GM13976 (cell line): ENCODE results near the gene NXPH2.

Source experiments
- DNase-seq: peaks from one replicate; pipeline ENCODE4 v3.0.0; 2012; ENCODE audit warnings: low spot score
- in situ Hi-C: fragments of 300-500 bp; cut with MboI; formaldehyde crosslinking; loops from one replicate; pipeline ENCODE4 v1.12.0; 2022; ENCODE audit warnings: low sequenced_read_pairs, mixed read lengths, inconsistent platforms; ENCODE audit not compliant: unreplicated experiment
- TF ChIP-seq, protein P1 (sequence below): IDR thresholded peaks from 2 replicates; pipeline ENCODE4 v1.5.1; 2012; ENCODE audit warnings: borderline replicate concordance, mild to moderate bottlenecking; ENCODE audit not compliant: insufficient read depth; ENCODE audit errors: extremely low read depth, missing control alignments, control extremely low read depth

NXPH2 gene

DNA sequence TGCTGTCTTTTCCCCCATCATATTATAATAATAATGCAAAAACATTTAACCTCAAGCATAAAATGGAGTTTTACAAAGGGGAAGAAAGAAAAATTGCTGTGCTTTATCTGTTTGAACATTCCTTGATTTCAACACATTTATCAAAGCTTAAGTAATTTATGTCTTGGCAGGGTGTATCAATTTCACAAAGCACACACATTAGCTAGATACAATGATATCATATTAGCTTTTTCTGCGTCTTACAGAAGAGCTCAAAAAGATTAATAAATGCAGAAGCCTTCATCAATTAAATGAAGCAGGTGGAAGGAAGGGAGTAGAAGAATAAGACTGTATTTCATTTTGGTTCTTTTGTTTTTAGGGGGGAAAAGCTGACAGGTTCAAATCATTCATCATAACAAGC, 103.0 kb downstream of the NXPH2 start:
- in situ Hi-C loops, result no loop called here
- TF ChIP-seq, protein P1, sequence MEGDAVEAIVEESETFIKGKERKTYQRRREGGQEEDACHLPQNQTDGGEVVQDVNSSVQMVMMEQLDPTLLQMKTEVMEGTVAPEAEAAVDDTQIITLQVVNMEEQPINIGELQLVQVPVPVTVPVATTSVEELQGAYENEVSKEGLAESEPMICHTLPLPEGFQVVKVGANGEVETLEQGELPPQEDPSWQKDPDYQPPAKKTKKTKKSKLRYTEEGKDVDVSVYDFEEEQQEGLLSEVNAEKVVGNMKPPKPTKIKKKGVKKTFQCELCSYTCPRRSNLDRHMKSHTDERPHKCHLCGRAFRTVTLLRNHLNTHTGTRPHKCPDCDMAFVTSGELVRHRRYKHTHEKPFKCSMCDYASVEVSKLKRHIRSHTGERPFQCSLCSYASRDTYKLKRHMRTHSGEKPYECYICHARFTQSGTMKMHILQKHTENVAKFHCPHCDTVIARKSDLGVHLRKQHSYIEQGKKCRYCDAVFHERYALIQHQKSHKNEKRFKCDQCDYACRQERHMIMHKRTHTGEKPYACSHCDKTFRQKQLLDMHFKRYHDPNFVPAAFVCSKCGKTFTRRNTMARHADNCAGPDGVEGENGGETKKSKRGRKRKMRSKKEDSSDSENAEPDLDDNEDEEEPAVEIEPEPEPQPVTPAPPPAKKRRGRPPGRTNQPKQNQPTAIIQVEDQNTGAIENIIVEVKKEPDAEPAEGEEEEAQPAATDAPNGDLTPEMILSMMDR, result no peak
- DNase-seq, result no peak

DNA sequence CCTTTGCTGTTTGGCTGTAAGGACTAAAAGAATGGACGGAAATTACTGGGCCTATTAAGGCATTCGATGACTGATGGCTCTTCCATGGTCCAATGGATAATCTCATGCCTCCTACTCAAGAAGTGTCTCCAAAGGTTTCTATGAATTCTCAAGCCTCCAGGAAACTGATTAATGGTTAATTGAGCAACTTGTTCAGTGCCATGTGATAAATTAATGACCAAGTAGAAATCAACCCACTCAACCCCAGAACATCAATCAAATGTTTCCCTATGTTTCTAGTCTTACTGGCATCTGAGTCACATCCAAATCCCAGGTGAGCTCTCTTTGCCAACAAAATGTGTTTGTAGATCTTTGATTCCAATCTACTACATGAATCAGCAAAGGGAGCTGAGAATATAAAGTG, 103.6 kb downstream of the NXPH2 start:
- TF ChIP-seq, protein P1, result no peak
- no peak for DNase-seq
- in situ Hi-C loops, result no loop called here

DNA sequence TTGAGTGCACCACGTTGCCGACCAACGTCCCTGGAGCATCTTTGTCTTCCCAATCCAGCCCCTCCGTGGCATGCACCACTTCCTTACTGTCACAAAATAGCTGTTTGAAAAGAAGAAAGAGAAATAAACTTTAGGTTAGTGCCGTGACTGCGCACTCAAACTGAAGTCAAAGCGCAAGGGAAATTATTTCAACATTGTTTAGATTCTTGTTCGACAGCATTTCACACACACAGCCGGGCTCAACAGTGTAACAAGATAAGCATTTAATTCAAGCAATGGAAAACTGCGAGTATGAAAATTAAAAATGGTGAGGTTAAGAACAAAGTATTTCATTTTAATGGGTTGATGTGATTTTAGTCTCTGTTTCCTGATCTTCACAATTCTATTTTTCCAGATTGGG, 108.6 kb downstream of the NXPH2 start:
- in situ Hi-C loops, result no loop called here
- no peak for DNase-seq
- TF ChIP-seq, protein P1, result no peak

DNA sequence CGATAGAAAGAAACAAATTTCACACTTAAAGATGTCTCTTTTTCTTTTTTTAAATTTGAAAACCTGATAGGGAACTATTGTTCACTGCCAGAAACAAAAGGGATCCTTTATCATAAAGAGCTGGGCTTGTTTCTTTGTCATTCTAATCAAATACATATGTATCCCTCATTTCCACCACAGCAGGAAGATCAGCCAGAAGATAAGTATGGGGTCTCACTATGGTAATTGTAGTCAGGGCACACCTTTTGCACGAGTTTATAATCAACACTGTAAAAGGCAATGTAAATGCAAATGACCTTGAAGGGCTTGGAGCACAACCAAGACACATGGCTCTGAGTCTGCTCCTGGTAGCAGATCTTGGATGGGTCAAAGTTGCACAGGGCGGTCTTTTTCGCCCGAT, 109.5 kb downstream of the NXPH2 start:
- TF ChIP-seq, protein P1, result no peak
- in situ Hi-C loops, result no loop called here
- no peak for DNase-seq

DNA sequence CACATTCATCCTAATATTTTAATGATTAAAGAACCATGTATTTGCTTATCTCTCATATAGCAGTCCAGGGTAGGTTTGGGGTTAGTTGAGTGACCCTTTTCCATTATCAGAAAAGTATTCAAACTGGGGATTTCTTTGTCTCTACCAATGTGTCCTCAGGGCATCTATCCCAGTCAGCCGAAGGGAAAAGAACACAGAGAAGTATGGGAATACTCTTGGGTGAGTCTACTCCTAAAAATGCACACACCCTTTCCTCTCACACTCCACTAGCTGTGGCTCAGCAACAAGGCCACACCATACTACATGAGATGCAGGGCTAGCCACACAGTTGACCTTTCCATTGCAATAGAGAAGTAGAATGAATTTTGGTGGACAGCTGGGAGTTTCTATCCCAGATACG, 114.3 kb downstream of the NXPH2 start:
- TF ChIP-seq, protein P1, result no peak
- in situ Hi-C loops, result no loop called here
- DNase-seq, result no peak

DNA sequence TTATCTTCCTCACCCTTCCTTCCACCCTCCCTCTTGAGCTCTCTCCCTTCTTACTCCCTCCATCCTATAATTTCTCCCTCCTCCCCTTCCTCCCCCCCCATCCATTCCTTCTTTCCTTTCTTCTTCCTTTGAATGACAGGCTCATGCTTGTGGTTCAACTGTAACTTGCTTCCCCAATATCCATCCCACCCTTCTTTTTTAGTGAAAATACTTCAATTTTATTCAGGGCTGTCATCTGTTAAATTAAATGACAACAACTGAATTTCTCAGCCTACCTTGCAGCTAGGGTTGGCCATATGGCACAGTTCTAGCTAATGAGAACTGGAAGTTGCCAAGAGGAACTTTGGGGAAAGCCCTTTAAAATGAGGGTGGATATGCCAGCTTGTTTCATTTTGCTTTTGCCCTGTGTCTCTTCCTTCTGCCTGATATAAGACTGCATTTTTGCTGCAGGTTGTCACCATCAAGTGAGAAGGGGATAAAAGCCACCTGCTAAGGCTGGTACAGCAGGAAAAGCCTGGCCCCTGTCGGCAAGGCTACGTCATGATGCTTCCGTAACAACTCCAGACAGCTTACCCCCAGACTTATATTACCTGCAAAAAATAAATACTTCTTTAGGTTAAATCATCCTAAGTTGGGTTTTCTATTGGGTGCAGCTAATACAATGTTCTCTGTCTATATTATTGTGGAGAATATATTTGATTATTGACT, 121.8 kb downstream of the NXPH2 start:
- no peak for DNase-seq
- TF ChIP-seq, protein P1, result no peak

More for the DNA sequence above, 121.8 kb downstream of the NXPH2 start:
- in situ Hi-C loops, result no loop called here
